OCI-LY3 (cell line): ENCODE measurements around the gene GPR142.

Source experiments
- EZH2phosphoT487 ChIP-seq: fragments of 200-600 bp; shearing (Covaris generic); IDR thresholded peaks from 2 replicates; pipeline ENCODE4 v1.6.1; 2018; ENCODE audit warnings: antibody characterized with exemption, mixed run types, low read depth
- TF ChIP-seq, protein P1 (sequence below): fragments of 200-600, 300-600 bp; sonication (generic); IDR thresholded peaks from 2 replicates; pipeline ENCODE4 v1.5.1; 2014; ENCODE audit warnings: antibody characterized with exemption, low read length, low read depth

DNA sequence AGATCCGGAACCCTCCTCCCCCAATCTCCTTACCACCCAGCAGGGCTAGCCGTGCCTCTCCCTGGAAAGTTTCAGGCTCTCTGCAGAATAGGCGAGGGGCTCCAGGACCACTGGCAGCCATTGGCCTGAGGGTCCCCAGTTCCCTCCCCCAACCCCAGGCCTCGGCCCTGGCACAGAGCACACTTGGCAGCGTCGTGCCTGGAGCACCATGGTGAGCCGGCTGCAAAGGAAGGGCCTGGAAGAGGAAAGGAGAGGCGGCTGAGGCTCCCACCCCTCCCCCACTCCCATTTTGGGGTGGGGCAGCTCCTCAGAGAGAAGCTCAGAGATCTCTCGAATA, 5.3 kb upstream of the GPR142 start:
- TF ChIP-seq, protein P1, sequence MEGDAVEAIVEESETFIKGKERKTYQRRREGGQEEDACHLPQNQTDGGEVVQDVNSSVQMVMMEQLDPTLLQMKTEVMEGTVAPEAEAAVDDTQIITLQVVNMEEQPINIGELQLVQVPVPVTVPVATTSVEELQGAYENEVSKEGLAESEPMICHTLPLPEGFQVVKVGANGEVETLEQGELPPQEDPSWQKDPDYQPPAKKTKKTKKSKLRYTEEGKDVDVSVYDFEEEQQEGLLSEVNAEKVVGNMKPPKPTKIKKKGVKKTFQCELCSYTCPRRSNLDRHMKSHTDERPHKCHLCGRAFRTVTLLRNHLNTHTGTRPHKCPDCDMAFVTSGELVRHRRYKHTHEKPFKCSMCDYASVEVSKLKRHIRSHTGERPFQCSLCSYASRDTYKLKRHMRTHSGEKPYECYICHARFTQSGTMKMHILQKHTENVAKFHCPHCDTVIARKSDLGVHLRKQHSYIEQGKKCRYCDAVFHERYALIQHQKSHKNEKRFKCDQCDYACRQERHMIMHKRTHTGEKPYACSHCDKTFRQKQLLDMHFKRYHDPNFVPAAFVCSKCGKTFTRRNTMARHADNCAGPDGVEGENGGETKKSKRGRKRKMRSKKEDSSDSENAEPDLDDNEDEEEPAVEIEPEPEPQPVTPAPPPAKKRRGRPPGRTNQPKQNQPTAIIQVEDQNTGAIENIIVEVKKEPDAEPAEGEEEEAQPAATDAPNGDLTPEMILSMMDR, result no peak
- TF ChIP-seq EZH2phosphoT487, result no peak
